Measurements from ENCODE around the gene FBLN1.

Gene FBLN1

GRCh38 chr22:45562537-45563361, 60.1 kb downstream of the FBLN1 start:
- ChIA-PET POLR2A (no interaction called here), CTCF (interaction anchor here (5.4 to 5.8 kb wide), 2 partner anchors 10 to 14 kb away, joined by 52 to 54 read pairs; no protein-coding TSS in a partner anchor)
- no peak for TF ChIP-seq CTCF (IDR thresholded peaks at IDR 0.05; ENCODE audit: insufficient read depth, low read length, missing control alignments)
- no peak for DNase-seq (ENCODE audit: low read depth, low spot score)
- H3K4me3 ChIP-seq (ENCODE audit: low read depth, low read length) = no peak overlapping the region

- H3K4me3 ChIP-seq (ENCODE audit: low read depth, low read length) = no peak overlapping the region
- TF ChIP-seq CTCF (IDR thresholded peaks at IDR 0.05; ENCODE audit: insufficient read depth, low read length, missing control alignments) = no peak
- no peak for DNase-seq (ENCODE audit: low read depth, low spot score)
- CTCF ChIA-PET = interaction anchor here (5.4 to 5.8 kb wide), 2 partner anchors 11 to 13 kb away, joined by 52 to 54 read pairs; no protein-coding TSS in a partner anchor
- POLR2A ChIA-PET = no interaction called here
These were observed 60.8 kb downstream of the FBLN1 start for GRCh38 chr22:45563362-45564040.

- DNase-seq (ENCODE audit: low read depth, low spot score) = no peak
- POLR2A ChIA-PET = no interaction called here
- CTCF ChIA-PET = interaction anchor here (1.8 to 5.8 kb wide), 3 partner anchors 12 to 294 kb away, joined by 4 to 54 read pairs (median 52); no protein-coding TSS in a partner anchor
- no peak overlapping the region for H3K4me3 ChIP-seq (ENCODE audit: low read depth, low read length)
- no peak for TF ChIP-seq CTCF (IDR thresholded peaks at IDR 0.05; ENCODE audit: insufficient read depth, low read length, missing control alignments)
These were observed 61.8 kb downstream of the FBLN1 start for GRCh38 chr22:45564349-45565030.

DNA sequence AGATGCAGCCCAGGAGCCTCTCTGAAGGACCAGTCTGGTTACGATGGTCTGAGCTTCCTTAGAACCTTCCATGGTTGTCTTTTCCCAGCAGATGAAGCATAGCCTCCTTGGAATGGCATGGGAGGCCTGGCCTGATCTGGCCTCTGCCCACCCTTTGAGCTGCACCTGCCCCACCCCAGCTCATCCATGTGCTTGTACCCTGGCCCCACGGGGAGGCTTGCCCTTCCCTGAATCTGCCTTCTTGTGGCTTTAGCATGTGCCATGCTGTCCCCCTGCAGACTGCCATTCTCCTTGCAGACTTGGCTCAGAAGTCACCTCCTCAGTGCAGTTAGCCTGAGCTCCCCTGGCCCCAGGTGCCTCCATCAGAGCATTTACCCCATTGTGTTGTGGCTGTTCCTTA, 62.5 kb downstream of the FBLN1 start:
- ChIA-PET POLR2A (no interaction called here), CTCF (interaction anchor here (1.8 to 5.8 kb wide), 3 partner anchors 12 to 295 kb away, joined by 4 to 54 read pairs (median 52); no protein-coding TSS in a partner anchor)
- no peak overlapping the region for H3K4me3 ChIP-seq (ENCODE audit: low read depth, low read length)
- DNase-seq (ENCODE audit: low read depth, low spot score) = no peak
- no peak for TF ChIP-seq CTCF (IDR thresholded peaks at IDR 0.05; ENCODE audit: insufficient read depth, low read length, missing control alignments)

GRCh38 chr22:45565973-45566372, 63.3 kb downstream of the FBLN1 start:
- H3K4me3 ChIP-seq (ENCODE audit: low read depth, low read length) = no peak overlapping the region
- no peak for TF ChIP-seq CTCF (IDR thresholded peaks at IDR 0.05; ENCODE audit: insufficient read depth, low read length, missing control alignments)
- ChIA-PET POLR2A (no interaction called here), CTCF (interaction anchor here (1.8 to 5.8 kb wide), 3 partner anchors 11 to 296 kb away, joined by 4 to 54 read pairs (median 52); no protein-coding TSS in a partner anchor)
- no peak for DNase-seq (ENCODE audit: low read depth, low spot score)

Data from AG04449 (cell line).